ENCODE measurements around the gene DIAPH3.

The DIAPH3 gene

DNA sequence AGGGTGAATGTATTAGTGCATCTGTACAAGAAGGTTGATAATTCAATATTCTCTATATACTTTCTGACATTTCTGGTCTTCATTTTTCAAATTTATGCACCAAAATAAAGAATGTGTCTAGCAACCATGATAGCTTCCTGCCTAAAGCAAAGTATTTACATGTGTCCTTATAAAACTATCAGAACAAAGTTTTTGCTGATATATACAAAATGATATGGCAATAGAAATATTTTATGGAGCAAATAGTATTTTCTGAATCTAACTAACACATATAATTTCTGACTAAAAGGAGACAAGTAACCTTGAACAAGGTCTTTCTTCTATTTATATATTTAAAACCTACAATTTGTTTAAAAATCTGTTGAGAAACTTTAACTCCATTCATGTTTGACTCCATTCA is 184.9 kb downstream of the DIAPH3 start:
- TF ChIP-seq, protein P1, sequence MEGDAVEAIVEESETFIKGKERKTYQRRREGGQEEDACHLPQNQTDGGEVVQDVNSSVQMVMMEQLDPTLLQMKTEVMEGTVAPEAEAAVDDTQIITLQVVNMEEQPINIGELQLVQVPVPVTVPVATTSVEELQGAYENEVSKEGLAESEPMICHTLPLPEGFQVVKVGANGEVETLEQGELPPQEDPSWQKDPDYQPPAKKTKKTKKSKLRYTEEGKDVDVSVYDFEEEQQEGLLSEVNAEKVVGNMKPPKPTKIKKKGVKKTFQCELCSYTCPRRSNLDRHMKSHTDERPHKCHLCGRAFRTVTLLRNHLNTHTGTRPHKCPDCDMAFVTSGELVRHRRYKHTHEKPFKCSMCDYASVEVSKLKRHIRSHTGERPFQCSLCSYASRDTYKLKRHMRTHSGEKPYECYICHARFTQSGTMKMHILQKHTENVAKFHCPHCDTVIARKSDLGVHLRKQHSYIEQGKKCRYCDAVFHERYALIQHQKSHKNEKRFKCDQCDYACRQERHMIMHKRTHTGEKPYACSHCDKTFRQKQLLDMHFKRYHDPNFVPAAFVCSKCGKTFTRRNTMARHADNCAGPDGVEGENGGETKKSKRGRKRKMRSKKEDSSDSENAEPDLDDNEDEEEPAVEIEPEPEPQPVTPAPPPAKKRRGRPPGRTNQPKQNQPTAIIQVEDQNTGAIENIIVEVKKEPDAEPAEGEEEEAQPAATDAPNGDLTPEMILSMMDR (IDR thresholded peaks at IDR 0.05; ENCODE audit: low read depth, low read length, poor library complexity, severe bottlenecking): no peak
- no peak for TF ChIP-seq EZH2phosphoT487 (IDR thresholded peaks at IDR 0.05; ENCODE audit: borderline replicate concordance, low read length)
- H3K27me3 ChIP-seq (ENCODE audit: control insufficient read depth, low read length): no peaks in the 10 kb centered on the region

DNA sequence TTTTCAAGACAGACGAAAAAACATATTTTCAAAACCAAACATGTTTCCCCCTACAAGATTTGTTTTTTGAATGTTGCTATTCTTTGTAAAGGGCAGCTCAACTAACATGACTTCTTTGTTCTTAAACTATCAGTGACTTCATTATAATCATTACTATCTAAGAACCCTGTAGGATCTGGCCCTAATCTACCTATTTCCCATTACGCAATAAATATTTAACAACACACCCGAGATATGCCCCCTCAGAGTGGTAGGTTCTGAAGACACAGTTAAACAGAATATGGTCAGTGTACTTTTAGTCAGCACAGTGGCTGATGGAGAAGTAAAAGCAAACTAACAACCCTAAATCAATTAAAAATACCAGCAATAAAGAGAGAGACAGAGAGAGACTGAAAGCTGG is 186.9 kb downstream of the DIAPH3 start:
- Histone ChIP-seq H3K4me2 (ENCODE audit: low read length) (no peak overlapping the region), H3K9me3 (ENCODE audit: control insufficient read depth, insufficient read depth, low read length) (no peaks in the 10 kb centered on the region), H3K79me2 (ENCODE audit: control insufficient read depth, low read length) (no peaks in the 10 kb centered on the region), H3K27ac (ENCODE audit: low read depth, low read length) (no peak overlapping the region), H4K20me1 (ENCODE audit: control insufficient read depth, insufficient read depth, low read depth, low read length) (no peaks in the 10 kb centered on the region), H3K4me1 (ENCODE audit: control insufficient read depth, low read length) (no peaks in the 10 kb centered on the region), H3K9me2 (replicated peaks; ENCODE audit: control insufficient read depth, low read length) (no peaks in the 10 kb centered on the region), H3F3A (ENCODE audit: control insufficient read depth, insufficient read depth) (no peaks in the 10 kb centered on the region), H3K36me3 (ENCODE audit: control insufficient read depth, low read length) (peaks cover 5% of the 10 kb centered on the region; the same call in 1 of the 2 replicates), H3K27me3 (ENCODE audit: control insufficient read depth, low read length) (no peaks in the 10 kb centered on the region), H3K4me3 (ENCODE audit: low read length) (no peak overlapping the region)
- TF ChIP-seq, protein P1 (IDR thresholded peaks at IDR 0.05; ENCODE audit: low read depth, low read length, poor library complexity, severe bottlenecking): no peak
- TF ChIP-seq EZH2phosphoT487 (IDR thresholded peaks at IDR 0.05; ENCODE audit: borderline replicate concordance, low read length): no peak

More for the DNA sequence above, 184.9 kb downstream of the DIAPH3 start:
- Histone ChIP-seq H3K9me2 (replicated peaks; ENCODE audit: control insufficient read depth, low read length) (no peaks in the 10 kb centered on the region), H3K4me2 (ENCODE audit: low read length) (no peak overlapping the region), H3K4me3 (ENCODE audit: low read length) (no peak overlapping the region), H3K36me3 (ENCODE audit: control insufficient read depth, low read length) (peaks cover 10% of the 10 kb centered on the region), H4K20me1 (ENCODE audit: control insufficient read depth, insufficient read depth, low read depth, low read length) (no peaks in the 10 kb centered on the region), H3K4me1 (ENCODE audit: control insufficient read depth, low read length) (no peaks in the 10 kb centered on the region), H3K27ac (ENCODE audit: low read depth, low read length) (no peak overlapping the region), H3F3A (ENCODE audit: control insufficient read depth, insufficient read depth) (no peaks in the 10 kb centered on the region), H3K9me3 (ENCODE audit: control insufficient read depth, insufficient read depth, low read length) (no peaks in the 10 kb centered on the region), H3K79me2 (ENCODE audit: control insufficient read depth, low read length) (no peaks in the 10 kb centered on the region)

DNA sequence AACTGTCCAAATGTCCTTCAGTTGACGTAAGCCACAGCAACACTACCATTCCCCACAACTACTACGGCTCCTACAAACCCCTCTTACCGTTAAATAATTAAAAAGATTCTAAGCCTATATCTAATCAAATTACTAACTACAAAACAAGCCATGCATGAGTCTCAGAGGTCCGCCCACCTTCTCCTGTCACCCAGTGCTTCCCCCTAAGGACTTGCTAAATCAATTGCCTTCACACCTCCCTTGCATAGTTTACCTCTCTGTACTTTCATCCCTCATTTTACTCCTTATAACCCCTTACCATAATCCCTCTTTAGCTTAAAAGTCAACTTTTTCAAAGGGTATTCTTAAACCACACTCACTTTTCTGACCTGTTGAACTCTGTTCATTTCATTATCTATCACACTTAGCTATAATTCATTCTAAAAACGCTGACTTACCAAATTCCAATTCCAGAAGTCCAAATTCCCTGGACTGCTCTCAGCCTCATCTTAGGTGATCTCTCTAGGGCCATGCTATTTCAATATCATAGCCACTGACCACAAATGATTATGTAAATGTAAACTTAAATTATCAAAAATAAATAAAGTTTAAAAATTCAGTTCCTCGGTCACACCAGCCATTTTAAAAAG is 187.8 kb downstream of the DIAPH3 start:
- Histone ChIP-seq H4K20me1 (ENCODE audit: control insufficient read depth, insufficient read depth, low read depth, low read length) (no peaks in the 10 kb centered on the region), H3K4me2 (ENCODE audit: low read length) (no peak overlapping the region), H3K27ac (ENCODE audit: low read depth, low read length) (no peak overlapping the region), H3K9me3 (ENCODE audit: control insufficient read depth, insufficient read depth, low read length) (no peaks in the 10 kb centered on the region), H3F3A (ENCODE audit: control insufficient read depth, insufficient read depth) (no peaks in the 10 kb centered on the region), H3K9me2 (replicated peaks; ENCODE audit: control insufficient read depth, low read length) (no peaks in the 10 kb centered on the region), H3K79me2 (ENCODE audit: control insufficient read depth, low read length) (no peaks in the 10 kb centered on the region), H3K27me3 (ENCODE audit: control insufficient read depth, low read length) (no peaks in the 10 kb centered on the region), H3K4me3 (ENCODE audit: low read length) (no peak overlapping the region), H3K36me3 (ENCODE audit: control insufficient read depth, low read length) (peaks cover 6% of the 10 kb centered on the region), H3K4me1 (ENCODE audit: control insufficient read depth, low read length) (no peaks in the 10 kb centered on the region)
- TF ChIP-seq, protein P1 (IDR thresholded peaks at IDR 0.05; ENCODE audit: low read depth, low read length, poor library complexity, severe bottlenecking): no peak
- no peak for TF ChIP-seq EZH2phosphoT487 (IDR thresholded peaks at IDR 0.05; ENCODE audit: borderline replicate concordance, low read length)

Measured in DOHH2 (cell line).